HG03103 (cell line): Measurements from ENCODE around the gene SLC25A44.
"Not testable (repeated sequence)": the region's sequence is repeated elsewhere in the genome, so short reads cannot be mapped to it uniquely, and the experiment has no call there.

Experiments used
- ATAC-seq: cut with Tn5 transposase; IDR thresholded peaks from one replicate; pipeline ENCODE4 v1.9.1; 2021; ENCODE audit warnings: low read depth; ENCODE audit not compliant: unreplicated experiment

SLC25A44 gene

GRCh38 chr1:156162430-156163037 is 31.4 kb upstream of the SLC25A44 start:
- ATAC-seq, result no peak

GRCh38 chr1:156163712-156164111 is 30.2 kb upstream of the SLC25A44 start:
- no peak for ATAC-seq

- no peak for ATAC-seq
These were observed 29.6 kb upstream of the SLC25A44 start for GRCh38 chr1:156164125-156164831.

- no peak for ATAC-seq
These were observed 28.8 kb upstream of the SLC25A44 start for GRCh38 chr1:156165083-156165482.

- ATAC-seq, result no peak
These were observed 26.4 kb upstream of the SLC25A44 start for GRCh38 chr1:156167536-156167935.

GRCh38 chr1:156172696-156173470 is 21.0 kb upstream of the SLC25A44 start:
- ATAC-seq, result no peak

- no peak for ATAC-seq
These were observed 17.2 kb upstream of the SLC25A44 start for GRCh38 chr1:156176610-156177210.

- ATAC-seq, result no peak
These were observed 15.8 kb upstream of the SLC25A44 start for GRCh38 chr1:156177919-156178654.

- ATAC-seq, result no peak
These were observed 13.4 kb upstream of the SLC25A44 start for GRCh38 chr1:156180471-156180870.

- ATAC-seq, result not testable (repeated sequence)
These were observed 12.4 kb upstream of the SLC25A44 start for GRCh38 chr1:156181391-156181924.

- not testable (repeated sequence) for ATAC-seq
These were observed 11.7 kb upstream of the SLC25A44 start for GRCh38 chr1:156182010-156182779.

GRCh38 chr1:156186347-156187177 is 7.3 kb upstream of the SLC25A44 start:
- not testable (repeated sequence) for ATAC-seq

GRCh38 chr1:156190265-156190664 is 3.6 kb upstream of the SLC25A44 start:
- not testable (repeated sequence) for ATAC-seq

GRCh38 chr1:156191292-156191964 is 2.5 kb upstream of the SLC25A44 start:
- no peak for ATAC-seq

- ATAC-seq, result no peak
These were observed 756 bp upstream of the SLC25A44 start for GRCh38 chr1:156193208-156193487.

GRCh38 chr1:156194300-156194652 is 372 bp downstream of the SLC25A44 start:
- no peak for ATAC-seq

- ATAC-seq, result no peak
These were observed 1.9 kb downstream of the SLC25A44 start for GRCh38 chr1:156195853-156196252.

GRCh38 chr1:156196445-156196844 is 2.5 kb downstream of the SLC25A44 start:
- no peak for ATAC-seq
